Nephron (organoid): ENCODE results near the gene PODXL2.
A peak's percentile ranks its signal among the peaks of the same experiment; 100 is the strongest.

ENCODE experiments used
- H3K27ac Mint-ChIP-seq, 3 experiments: 2 replicates each; pipeline ENCODE4 v1.8.0; 2020; ENCODE audit warnings: mixed read lengths in 3 of 3, mild to moderate bottlenecking in 2 of 3, moderate library complexity in 1 of 3
- H3K27me3 Mint-ChIP-seq: 2 replicates; pipeline ENCODE4 v1.8.0; 2021; ENCODE audit warnings: low read depth, mild to moderate bottlenecking, moderate library complexity, mixed read lengths
- H3K36me3 Mint-ChIP-seq: 2 replicates; pipeline ENCODE4 v1.8.0; 2020; ENCODE audit warnings: low read depth, mixed read lengths
- H3K4me1 Mint-ChIP-seq: 2 replicates; pipeline ENCODE4 v1.8.0; 2020; ENCODE audit warnings: mixed read lengths
- H3K4me3 Mint-ChIP-seq, 3 experiments: 2 replicates each; pipeline ENCODE4 v1.8.0; 2020; ENCODE audit warnings: mild to moderate bottlenecking in 3 of 3, mixed read lengths in 3 of 3, moderate library complexity in 2 of 3
- H3K9me3 Mint-ChIP-seq: 2 replicates; pipeline ENCODE4 v1.8.0; 2020; ENCODE audit warnings: mixed read lengths
- CTCF ChIP-seq, 3 experiments: fragments of 200-600 bp; sonication (generic); IDR thresholded peaks; one replicate each; pipeline ENCODE4 v1.5.0; 2021; ENCODE audit warnings: antibody characterized with exemption in 3 of 3; ENCODE audit not compliant: unreplicated experiment in 3 of 3

Gene PODXL2

DNA sequence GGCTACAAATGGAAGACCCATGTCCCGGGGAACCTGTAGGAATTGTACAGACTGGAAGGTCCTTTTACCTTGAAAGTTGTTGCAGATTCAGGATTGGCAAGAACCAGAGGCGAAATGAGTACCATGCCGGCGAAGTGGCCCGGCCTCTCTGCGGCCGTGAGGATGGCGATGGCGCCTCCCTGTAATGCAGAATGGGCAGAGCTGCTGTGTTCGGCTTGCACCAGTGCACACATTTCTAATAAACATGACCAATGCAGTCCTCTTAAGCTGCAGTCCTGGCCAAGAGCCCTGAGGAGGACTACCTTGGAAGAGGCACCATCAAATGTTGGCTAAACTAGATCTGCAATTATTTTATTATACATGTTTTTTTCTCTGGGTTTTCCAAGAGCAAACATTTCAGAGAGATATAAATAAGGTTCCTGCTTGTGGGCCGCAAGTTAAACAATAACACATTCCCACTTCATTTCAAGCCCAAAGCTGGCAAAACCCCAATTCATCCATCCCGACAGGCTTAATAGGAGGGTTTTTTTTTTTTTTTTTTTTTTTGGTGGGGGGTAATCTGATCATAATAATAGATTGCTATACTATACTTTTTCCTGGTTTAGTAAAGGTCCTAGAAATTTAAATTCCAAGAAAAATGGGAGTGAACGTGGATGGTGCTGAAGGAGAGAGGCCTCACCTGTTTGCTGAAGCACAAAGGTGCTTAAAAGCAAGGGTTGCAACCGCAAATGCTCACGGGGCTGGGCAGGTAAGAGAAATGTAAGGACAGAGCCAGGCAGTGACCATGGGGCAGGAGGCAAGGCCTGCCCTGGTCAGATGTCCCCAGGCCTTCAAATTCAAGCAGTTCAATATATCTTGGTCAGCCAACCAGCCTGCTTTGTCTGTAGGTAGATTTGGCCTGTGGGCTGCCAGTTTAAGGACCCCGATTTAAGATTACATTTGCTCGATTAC lies 92.3 kb downstream of the PODXL2 start:
- Mint-ChIP-seq H3K9me3 (peaks cover 7% of the 10 kb centered on the region), H3K27ac (peak overlapping the region in 1 of 3 experiments; percentile 24), H3K4me3 (no peak overlapping the region), H3K36me3 (peaks cover 10% of the 10 kb centered on the region), H3K27me3 (peaks cover 23% of the 10 kb centered on the region), H3K4me1 (peaks cover 62% of the 10 kb centered on the region)
- TF ChIP-seq CTCF (IDR thresholded peaks at IDR 0.05; ENCODE audit: unreplicated experiment in 3 of 3) = no peak

- H3K27me3 Mint-ChIP-seq = peaks cover 19% of the 10 kb centered on the region
- peak overlapping the region in 1 of 3 experiments; percentile 24 for H3K27ac Mint-ChIP-seq
- H3K4me1 Mint-ChIP-seq = peaks cover 58% of the 10 kb centered on the region
- no peak overlapping the region for H3K4me3 Mint-ChIP-seq
- peaks cover 7% of the 10 kb centered on the region for H3K9me3 Mint-ChIP-seq
- no peak for TF ChIP-seq CTCF (IDR thresholded peaks at IDR 0.05; ENCODE audit: unreplicated experiment in 3 of 3)
- peaks cover 14% of the 10 kb centered on the region for H3K36me3 Mint-ChIP-seq
Observed at GRCh38 chr3:127722091-127722784, 93.3 kb downstream of the PODXL2 start.
